Uterus (tissue), 2 donors: ENCODE results near the gene MYZAP.

Experiments used
- POLR2A ChIP-seq, 2 donors: fragments of 450-650 bp; IDR thresholded peaks; one replicate each; pipeline ENCODE4 v1.6.1; 2016; ENCODE audit warnings: antibody characterized with exemption in 2 of 2, mild to moderate bottlenecking in 1 of 2, moderate library complexity in 1 of 2
- TF ChIP-seq, protein P1 (sequence below), 4 experiments: fragments of 200-600 bp in 2 of 4; fragments of 450-650 bp in 2 of 4; sonication (generic) in 2 of 4; IDR thresholded peaks; one replicate each; pipeline ENCODE4 v1.5.1; 2016 to 2019; ENCODE audit warnings: antibody characterized with exemption in 4 of 4, mild to moderate bottlenecking in 2 of 4, moderate library complexity in 1 of 4

DNA sequence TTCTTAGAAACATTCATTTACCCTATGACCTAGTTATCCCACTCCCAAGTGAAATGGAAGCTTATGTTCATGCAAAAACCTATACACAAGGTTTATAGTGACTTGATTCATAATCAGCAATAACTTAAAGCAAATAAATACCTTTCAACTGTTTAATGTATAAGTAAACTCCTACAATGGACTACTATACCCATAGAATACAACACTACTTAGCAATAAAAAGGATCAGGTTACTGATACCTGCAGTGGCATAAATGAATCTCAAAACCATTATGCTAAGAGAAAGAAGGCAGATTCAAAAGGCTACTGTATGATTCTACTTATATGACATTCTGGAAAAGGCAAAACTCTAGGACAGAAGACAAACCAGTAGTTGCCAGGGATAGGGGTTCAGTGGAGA is 106.5 kb downstream of the MYZAP start:
- TF ChIP-seq, protein P1, sequence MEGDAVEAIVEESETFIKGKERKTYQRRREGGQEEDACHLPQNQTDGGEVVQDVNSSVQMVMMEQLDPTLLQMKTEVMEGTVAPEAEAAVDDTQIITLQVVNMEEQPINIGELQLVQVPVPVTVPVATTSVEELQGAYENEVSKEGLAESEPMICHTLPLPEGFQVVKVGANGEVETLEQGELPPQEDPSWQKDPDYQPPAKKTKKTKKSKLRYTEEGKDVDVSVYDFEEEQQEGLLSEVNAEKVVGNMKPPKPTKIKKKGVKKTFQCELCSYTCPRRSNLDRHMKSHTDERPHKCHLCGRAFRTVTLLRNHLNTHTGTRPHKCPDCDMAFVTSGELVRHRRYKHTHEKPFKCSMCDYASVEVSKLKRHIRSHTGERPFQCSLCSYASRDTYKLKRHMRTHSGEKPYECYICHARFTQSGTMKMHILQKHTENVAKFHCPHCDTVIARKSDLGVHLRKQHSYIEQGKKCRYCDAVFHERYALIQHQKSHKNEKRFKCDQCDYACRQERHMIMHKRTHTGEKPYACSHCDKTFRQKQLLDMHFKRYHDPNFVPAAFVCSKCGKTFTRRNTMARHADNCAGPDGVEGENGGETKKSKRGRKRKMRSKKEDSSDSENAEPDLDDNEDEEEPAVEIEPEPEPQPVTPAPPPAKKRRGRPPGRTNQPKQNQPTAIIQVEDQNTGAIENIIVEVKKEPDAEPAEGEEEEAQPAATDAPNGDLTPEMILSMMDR (IDR thresholded peaks at IDR 0.05), result no peak
- TF ChIP-seq POLR2A (IDR thresholded peaks at IDR 0.05), result no peak
